Esophagus squamous epithelium (tissue), 5 donors: ENCODE results near the gene MRPL33. TPM values are rescaled to one million over a fixed set of nuclear protein-coding genes. Genes with fewer than 3 reads are reported as not detected.

Experiments used
- DNase-seq: peaks from one replicate; lab custom pipeline; 2025; lab: John Stamatoyannopoulos, UW
- H3K27ac ChIP-seq, 4 donors: fragments of 200-600 bp; sonication (generic); one replicate each; pipeline ENCODE4 v1.5.1; 2016 to 2019; ENCODE audit warnings: mild to moderate bottlenecking in 1 of 4
- H3K27me3 ChIP-seq, 4 donors: fragments of 200-600 bp; sonication (generic); 1 replicate in 3 of 4; 2 replicates in 1 of 4; pipeline versions ENCODE4 v1.5.1 to v1.6.0; 2017 to 2021; ENCODE audit warnings: antibody characterized with exemption in 1 of 4
- H3K36me3 ChIP-seq, 3 donors: fragments of 200-600 bp; sonication (generic); one replicate each; pipeline ENCODE4 v1.5.1; 2016 to 2019
- H3K4me1 ChIP-seq, 3 donors: fragments of 200-600 bp; sonication (generic); one replicate each; pipeline ENCODE4 v1.5.1; 2017 to 2019
- H3K4me3 ChIP-seq, 4 donors: fragments of 200-600 bp; sonication (generic); 1 replicate in 3 of 4; 2 replicates in 1 of 4; pipeline ENCODE4 v1.5.1; 2016 to 2019; ENCODE audit warnings: mild to moderate bottlenecking in 2 of 4, moderate library complexity in 1 of 4
- H3K9me3 ChIP-seq, 3 donors: fragments of 200-600 bp; sonication (generic); one replicate each; pipeline ENCODE4 v1.5.1; 2016 to 2019
- CTCF ChIP-seq, 6 experiments: fragments of 450-650 bp in 4 of 6; fragments of 200-600 bp in 2 of 6; sonication (generic) in 2 of 6; IDR thresholded peaks; one replicate each; pipeline ENCODE4 v1.5.1; 2016 to 2019; ENCODE audit warnings: antibody characterized with exemption in 6 of 6, mild to moderate bottlenecking in 4 of 6, moderate library complexity in 4 of 6
- POLR2A ChIP-seq, 4 donors: fragments of 450-650 bp; IDR thresholded peaks; one replicate each; pipeline ENCODE4 v1.6.1; 2017; ENCODE audit warnings: antibody characterized with exemption in 4 of 4, mild to moderate bottlenecking in 4 of 4, moderate library complexity in 3 of 4
- WGBS, 2 donors: methylation state at CpG; one replicate each; pipeline ENCODE4 v1.1.5; 2018; 5-methylcytosine and 5-hydroxymethylcytosine counted together
- intact Hi-C: fragments of 100-400 bp; cut with DNase I; formaldehyde crosslinking; loops from one replicate; pipeline ENCODE4 v1.15.0; 2022
- total RNA-seq, 4 donors: library from RNA; depleted of rRNA; stranded (reverse); fragments of >200 nt; gene quantifications; one replicate each; pipeline ENCODE4 v1.1.0, GENCODE V29; 2016
- donor health status: DM: yes; HTN: yes; CAD: no.

Gene MRPL33
- total RNA-seq, 4 donors from 2014 or later, result 50.4 to 114 (median 70.9) TPM

- DNase-seq, result no peak
- Histone ChIP-seq H3K4me1 (no peaks in the 10 kb centered on the region), H3K4me3 (no peak overlapping the region), H3K9me3 (peaks cover 0 to 6% (median 0%) of the 10 kb centered on the region in 3 donors), H3K27me3 (no peaks in the 10 kb centered on the region), H3K27ac (no peak overlapping the region), H3K36me3 (no peaks in the 10 kb centered on the region)
- 96 to 100% methylated on average over 1 of the region's 1 CpG for WGBS, 2 donors
- TF ChIP-seq POLR2A (IDR thresholded peaks at IDR 0.05), result no peak
- no peak for TF ChIP-seq CTCF (IDR thresholded peaks at IDR 0.05)
- intact Hi-C loops, result no loop called here
Observed at GRCh38 chr2:27824401-27824800, 52.9 kb downstream of the MRPL33 start.

GRCh38 chr2:27828305-27828704 is 56.8 kb downstream of the MRPL33 start:
- no peak for TF ChIP-seq POLR2A (IDR thresholded peaks at IDR 0.05)
- no peak for TF ChIP-seq CTCF (IDR thresholded peaks at IDR 0.05)
- intact Hi-C loops, result no loop called here
- 67 to 84% methylated on average over 1 of the region's 1 CpG for WGBS, 2 donors

More at GRCh38 chr2:27828305-27828704, 56.8 kb downstream of the MRPL33 start:
- no peaks in the 10 kb centered on the region for H3K27me3 ChIP-seq
- H3K9me3 ChIP-seq, result peaks cover 0 to 6% (median 0%) of the 10 kb centered on the region in 3 donors
- no peak overlapping the region for H3K27ac ChIP-seq
- no peaks in the 10 kb centered on the region for H3K4me1 ChIP-seq
- no peaks in the 10 kb centered on the region for H3K36me3 ChIP-seq
- DNase-seq, result no peak
- H3K4me3 ChIP-seq, result no peak overlapping the region

Other genes with a start within 250 kb of the MRPL33 start
- gene ZNF512, start 188.7 kb upstream of the MRPL33 start, total RNA-seq, result 10 to 100 TPM in 3 of 4 donors, 1 to 10 TPM in 1; 7.1 to 18.9 (median 15.7) TPM
- 1 to 10 TPM in 2 of 4 donors, under 1 TPM in 2; 0.44 to 3.1 (median 1.4) TPM for gene CCDC121, start 142.7 kb upstream of the MRPL33 start, total RNA-seq
- 10 to 100 TPM; 17.3 to 36.4 (median 31.6) TPM for gene GPN1, start 142.7 kb upstream of the MRPL33 start, total RNA-seq
- 10 to 100 TPM; 10.5 to 25.4 (median 14.2) TPM for gene SUPT7L, start 108.1 kb upstream of the MRPL33 start, total RNA-seq
- gene SLC4A1AP, start 107.8 kb upstream of the MRPL33 start, total RNA-seq, result 10 to 100 TPM; 15.4 to 27.0 (median 24.1) TPM
- 1 to 10 TPM; 1.4 to 5.2 (median 1.6) TPM for gene RBKS, start 118.7 kb downstream of the MRPL33 start, total RNA-seq
- 10 to 100 TPM; 16.6 to 28.3 (median 24.3) TPM for gene BABAM2, start 119.0 kb downstream of the MRPL33 start, total RNA-seq